GM19467 (cell line): ENCODE data around the gene SOHLH1.

Source experiments
- ATAC-seq: cut with Tn5 transposase; IDR thresholded peaks from one replicate; pipeline ENCODE4 v1.9.1; 2021; ENCODE audit warnings: mild to moderate bottlenecking, moderate library complexity; ENCODE audit not compliant: unreplicated experiment

The SOHLH1 gene

GRCh38 chr9:135699440-135699839 lies at the start of gene SOHLH1:
SOHLH1 (minus strand) TSS chr9:135699481; CDS start chr9:135699467, 14 bp downstream.
- no peak for ATAC-seq

GRCh38 chr9:135748676-135749075 lies 49.4 kb upstream of the SOHLH1 start:
- ATAC-seq, result no peak

GRCh38 chr9:135747311-135747710 lies 48.0 kb upstream of the SOHLH1 start:
- no peak for ATAC-seq

- ATAC-seq, result no peak
These were observed 47.3 kb upstream of the SOHLH1 start for GRCh38 chr9:135746565-135746964.

- no peak for ATAC-seq
These were observed 46.5 kb upstream of the SOHLH1 start for GRCh38 chr9:135745686-135746324.

- ATAC-seq, result no peak
These were observed 45.9 kb upstream of the SOHLH1 start for GRCh38 chr9:135745189-135745588.

- ATAC-seq, result no peak
These were observed 45.2 kb upstream of the SOHLH1 start for GRCh38 chr9:135744333-135745070.

GRCh38 chr9:135743546-135744332 lies 44.5 kb upstream of the SOHLH1 start:
- no peak for ATAC-seq

GRCh38 chr9:135743021-135743420 lies 43.7 kb upstream of the SOHLH1 start:
- ATAC-seq, result no peak

GRCh38 chr9:135741276-135742219 lies 42.3 kb upstream of the SOHLH1 start:
- no peak for ATAC-seq

GRCh38 chr9:135739271-135740220 lies 40.3 kb upstream of the SOHLH1 start:
- ATAC-seq, result no peak

GRCh38 chr9:135737840-135738521 lies 38.7 kb upstream of the SOHLH1 start:
- no peak for ATAC-seq

GRCh38 chr9:135736979-135737839 lies 37.9 kb upstream of the SOHLH1 start:
- no peak for ATAC-seq

GRCh38 chr9:135736272-135736978 lies 37.1 kb upstream of the SOHLH1 start:
- ATAC-seq, result no peak

GRCh38 chr9:135734616-135735144 lies 35.4 kb upstream of the SOHLH1 start:
- no peak for ATAC-seq

- ATAC-seq, result no peak
These were observed 33.4 kb upstream of the SOHLH1 start for GRCh38 chr9:135732569-135733257.
